ENCODE data around the gene MRGPRD. TPM values are rescaled to one million over a fixed set of nuclear protein-coding genes. Genes with fewer than 3 reads are reported as not detected.
A peak's percentile ranks its signal among the peaks of the same experiment; 100 is the strongest.

MRGPRD gene
- total RNA-seq, 1 donor from 2014 or later, result not detected

DNA sequence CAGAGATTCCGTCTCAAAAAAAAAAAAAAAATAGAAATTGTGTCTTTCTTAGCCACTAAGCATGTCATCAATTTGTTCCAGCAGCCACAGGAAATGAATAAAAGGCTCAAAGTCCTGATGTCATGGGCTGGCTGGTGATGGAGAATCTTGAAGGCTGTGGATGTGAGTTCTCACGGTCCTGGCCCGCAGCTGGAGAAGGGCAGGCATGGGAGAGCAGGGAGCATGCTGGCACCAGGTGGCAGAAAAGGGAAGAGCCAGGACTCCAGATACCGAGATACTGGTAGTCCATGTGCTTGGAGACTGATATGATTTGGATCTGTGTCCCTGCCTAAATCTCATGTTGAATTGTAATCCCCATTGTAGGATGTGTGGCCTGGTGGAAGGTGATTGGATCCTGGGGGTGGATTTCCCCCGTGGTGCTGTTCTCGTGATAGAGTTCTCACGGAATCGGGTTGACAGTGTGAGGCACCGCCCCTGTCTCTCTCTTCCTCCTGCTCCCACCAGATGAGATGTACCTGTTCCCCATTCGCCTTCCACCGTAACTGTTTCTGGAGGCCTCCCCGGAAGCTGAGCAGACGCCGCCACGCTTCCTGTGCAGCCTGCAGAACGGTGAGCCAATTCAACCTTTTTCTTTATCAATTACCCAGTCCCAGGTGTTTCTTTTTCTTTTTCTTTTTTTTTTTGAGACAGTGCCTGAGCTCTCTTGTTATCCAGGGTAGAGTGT lies 18.1 kb downstream of the MRGPRD start:
- H3K4me3 ChIP-seq, result no peak overlapping the region
- no peaks in the 10 kb centered on the region for H3K27me3 ChIP-seq
- peaks cover 8% of the 10 kb centered on the region for H3K4me1 Mint-ChIP-seq
- H2AFZ ChIP-seq (replicated peaks), result no peak overlapping the region
- peaks cover 6% of the 10 kb centered on the region for H3K27me3 Mint-ChIP-seq (ENCODE audit: insufficient read depth, low read depth)
- H3K79me2 ChIP-seq (ENCODE audit: low read depth), result no peaks in the 10 kb centered on the region
- no peaks in the 10 kb centered on the region for H4K20me1 ChIP-seq (ENCODE audit: low read depth)
- H3K4me1 ChIP-seq, result no peaks in the 10 kb centered on the region
- no peak overlapping the region for H3K27ac ChIP-seq
- H3K36me3 ChIP-seq, result no peaks in the 10 kb centered on the region
- H3K9me3 ChIP-seq (ENCODE audit: low read depth), result no peaks in the 10 kb centered on the region
- peaks cover 7% of the 10 kb centered on the region for H3K9me3 Mint-ChIP-seq
- H3K4me3 Mint-ChIP-seq, result no peak overlapping the region
- H3K4me2 ChIP-seq, result no peak overlapping the region
- no peaks in the 10 kb centered on the region for H3F3A ChIP-seq (ENCODE audit: low read depth)
- no peak for DNase-seq (ENCODE audit: low spot score)
- no peak overlapping the region for H3K9ac ChIP-seq
- TF ChIP-seq, protein P1, sequence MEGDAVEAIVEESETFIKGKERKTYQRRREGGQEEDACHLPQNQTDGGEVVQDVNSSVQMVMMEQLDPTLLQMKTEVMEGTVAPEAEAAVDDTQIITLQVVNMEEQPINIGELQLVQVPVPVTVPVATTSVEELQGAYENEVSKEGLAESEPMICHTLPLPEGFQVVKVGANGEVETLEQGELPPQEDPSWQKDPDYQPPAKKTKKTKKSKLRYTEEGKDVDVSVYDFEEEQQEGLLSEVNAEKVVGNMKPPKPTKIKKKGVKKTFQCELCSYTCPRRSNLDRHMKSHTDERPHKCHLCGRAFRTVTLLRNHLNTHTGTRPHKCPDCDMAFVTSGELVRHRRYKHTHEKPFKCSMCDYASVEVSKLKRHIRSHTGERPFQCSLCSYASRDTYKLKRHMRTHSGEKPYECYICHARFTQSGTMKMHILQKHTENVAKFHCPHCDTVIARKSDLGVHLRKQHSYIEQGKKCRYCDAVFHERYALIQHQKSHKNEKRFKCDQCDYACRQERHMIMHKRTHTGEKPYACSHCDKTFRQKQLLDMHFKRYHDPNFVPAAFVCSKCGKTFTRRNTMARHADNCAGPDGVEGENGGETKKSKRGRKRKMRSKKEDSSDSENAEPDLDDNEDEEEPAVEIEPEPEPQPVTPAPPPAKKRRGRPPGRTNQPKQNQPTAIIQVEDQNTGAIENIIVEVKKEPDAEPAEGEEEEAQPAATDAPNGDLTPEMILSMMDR (IDR thresholded peaks at IDR 0.05), result no peak
- TF ChIP-seq EZH2phosphoT487 (IDR thresholded peaks at IDR 0.05) (no peak), EZH2 (IDR thresholded peaks at IDR 0.05) (no peak)
- H3K36me3 Mint-ChIP-seq, result no peaks in the 10 kb centered on the region
- peak overlapping the region; percentile 36 for H3K27ac Mint-ChIP-seq

DNA sequence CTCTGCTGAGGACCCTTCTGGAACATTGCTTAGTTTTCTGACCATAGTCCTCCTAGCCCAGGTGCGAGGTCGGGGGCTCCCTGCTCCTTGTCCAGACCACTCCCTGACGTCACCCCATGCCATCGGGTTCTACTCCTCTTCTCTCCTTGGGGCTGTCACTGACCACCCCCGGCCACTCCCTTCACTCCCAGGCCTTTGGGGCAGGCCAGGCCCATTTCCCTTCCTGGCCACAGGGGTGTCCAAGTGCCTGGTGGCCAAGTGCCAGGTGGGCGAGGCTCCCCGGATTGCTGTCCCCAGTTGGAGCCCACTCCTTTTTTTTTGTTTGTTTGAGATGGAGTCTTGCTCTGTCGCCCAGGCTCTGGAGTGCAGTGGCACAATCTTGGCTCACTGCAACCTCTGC lies 19.5 kb downstream of the MRGPRD start:
- Histone ChIP-seq H3F3A (ENCODE audit: low read depth) (no peaks in the 10 kb centered on the region), H3K9me3 (ENCODE audit: low read depth) (no peaks in the 10 kb centered on the region), H3K36me3 (no peaks in the 10 kb centered on the region), H3K4me3 (no peak overlapping the region), H3K4me1 (no peaks in the 10 kb centered on the region), H3K27ac (no peak overlapping the region), H3K27me3 (no peaks in the 10 kb centered on the region), H3K9ac (no peak overlapping the region), H3K79me2 (ENCODE audit: low read depth) (no peaks in the 10 kb centered on the region), H3K4me2 (no peak overlapping the region), H2AFZ (replicated peaks) (no peak overlapping the region), H4K20me1 (ENCODE audit: low read depth) (no peaks in the 10 kb centered on the region)
- H3K9me3 Mint-ChIP-seq, result peaks cover 7% of the 10 kb centered on the region
- no peak overlapping the region for H3K4me3 Mint-ChIP-seq
- H3K27ac Mint-ChIP-seq, result no peak overlapping the region
- DNase-seq (ENCODE audit: low spot score), result no peak
- no peak for TF ChIP-seq EZH2phosphoT487 (IDR thresholded peaks at IDR 0.05)
- no peak for TF ChIP-seq EZH2 (IDR thresholded peaks at IDR 0.05)
- TF ChIP-seq, protein P1 (IDR thresholded peaks at IDR 0.05), result no peak
- no peaks in the 10 kb centered on the region for H3K36me3 Mint-ChIP-seq
- H3K27me3 Mint-ChIP-seq (ENCODE audit: insufficient read depth, low read depth), result peaks cover 6% of the 10 kb centered on the region
- H3K4me1 Mint-ChIP-seq, result peaks cover 9% of the 10 kb centered on the region

DNA sequence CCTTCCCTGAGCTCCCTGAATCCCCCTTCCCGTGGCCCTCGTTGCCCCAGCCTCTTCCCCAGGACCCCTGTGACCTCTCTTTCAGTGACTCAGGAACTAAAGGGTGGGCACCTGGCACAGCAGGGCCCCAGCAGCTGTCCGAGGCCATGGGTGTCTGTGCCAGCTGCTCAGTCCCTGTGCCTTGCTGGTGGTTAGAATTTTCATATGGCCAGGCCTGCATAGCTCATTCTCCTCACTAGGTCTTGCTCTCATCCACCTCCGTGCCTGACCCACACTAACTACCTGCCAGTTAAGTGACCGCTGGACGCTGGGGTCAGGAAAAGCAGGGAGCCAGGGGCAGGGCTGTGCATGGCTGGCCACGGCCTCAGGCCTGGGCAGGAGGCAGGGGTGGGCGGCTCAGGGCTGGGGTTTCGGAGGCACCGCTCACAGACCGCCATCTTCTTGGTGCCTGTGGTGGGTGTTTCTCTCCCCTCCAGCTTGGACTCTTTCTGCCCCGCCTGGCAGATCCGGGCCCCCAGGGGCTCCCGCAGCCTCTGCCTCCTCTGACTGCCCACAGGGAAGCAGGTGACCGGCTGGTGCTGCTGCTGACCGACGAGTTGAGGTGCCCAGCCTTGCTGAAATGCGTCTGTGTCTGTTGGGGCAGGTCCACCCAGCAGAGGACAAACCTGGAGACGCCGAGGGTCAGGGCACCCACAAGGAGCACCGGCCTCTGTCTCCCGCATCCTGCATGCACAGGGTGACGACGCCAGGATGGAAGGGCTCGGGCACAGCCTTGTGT lies 20.3 kb downstream of the MRGPRD start:
- H2AFZ ChIP-seq (replicated peaks), result no peak overlapping the region

More for the DNA sequence above, 20.3 kb downstream of the MRGPRD start:
- no peaks in the 10 kb centered on the region for H3K4me1 ChIP-seq
- Mint-ChIP-seq H3K27me3 (ENCODE audit: insufficient read depth, low read depth) (peaks cover 4% of the 10 kb centered on the region), H3K4me1 (peaks cover 8% of the 10 kb centered on the region), H3K36me3 (no peaks in the 10 kb centered on the region), H3K9me3 (peaks cover 7% of the 10 kb centered on the region), H3K27ac (peak overlapping the region; percentile 85), H3K4me3 (no peak overlapping the region)
- H3K27me3 ChIP-seq, result no peaks in the 10 kb centered on the region
- no peak for DNase-seq (ENCODE audit: low spot score)
- no peak overlapping the region for H3K27ac ChIP-seq
- H3F3A ChIP-seq (ENCODE audit: low read depth), result no peaks in the 10 kb centered on the region
- TF ChIP-seq, protein P1 (IDR thresholded peaks at IDR 0.05), result no peak
- TF ChIP-seq EZH2 (IDR thresholded peaks at IDR 0.05), result no peak
- TF ChIP-seq EZH2phosphoT487 (IDR thresholded peaks at IDR 0.05), result no peak
- H3K9me3 ChIP-seq (ENCODE audit: low read depth), result no peaks in the 10 kb centered on the region
- H3K9ac ChIP-seq, result no peak overlapping the region
- H3K4me2 ChIP-seq, result no peak overlapping the region
- no peaks in the 10 kb centered on the region for H3K36me3 ChIP-seq
- H3K4me3 ChIP-seq, result no peak overlapping the region
- no peaks in the 10 kb centered on the region for H3K79me2 ChIP-seq (ENCODE audit: low read depth)
- H4K20me1 ChIP-seq (ENCODE audit: low read depth), result no peaks in the 10 kb centered on the region

Data from neural progenitor cell (in vitro differentiated cells).